A673 (cell line): ENCODE results near the gene BDKRB1.

Experiments used
- EZH2 ChIP-seq: fragments of 200-600 bp; sonication (generic); IDR thresholded peaks from 2 replicates; pipeline ENCODE4 v1.6.1; 2017; ENCODE audit warnings: borderline replicate concordance, low read depth, mild to moderate bottlenecking, mixed read lengths, antibody characterized with exemption, low read length; ENCODE audit not compliant: poor library complexity, severe bottlenecking
- TF ChIP-seq, protein P1 (sequence below): fragments of 300-800, 200-600 bp; sonication (generic); conservative IDR thresholded peaks from 2 replicates; pipeline ENCODE4 v1.5.1; 2017; ENCODE audit warnings: low read depth, mild to moderate bottlenecking, antibody characterized with exemption, low read length, moderate library complexity, mixed read lengths

DNA sequence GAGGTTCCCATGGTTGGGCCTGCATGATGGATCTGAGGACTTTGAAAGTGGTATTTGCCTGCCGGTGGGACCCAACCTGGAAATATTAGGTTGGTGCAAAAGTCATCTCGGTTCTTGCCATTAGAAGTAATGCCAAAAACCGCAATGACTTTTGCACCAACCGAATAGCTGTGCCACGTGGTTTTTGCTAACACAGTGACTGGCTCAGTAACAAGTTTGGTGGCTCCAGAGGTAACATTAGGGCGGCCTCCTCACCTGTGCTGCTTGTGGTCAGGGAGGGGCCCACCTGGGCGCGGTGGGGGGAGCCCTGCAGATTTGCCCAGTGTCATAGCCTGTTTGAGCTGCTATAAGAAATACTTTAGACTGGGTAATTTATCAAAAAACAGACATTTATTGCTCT is 49.5 kb upstream of the BDKRB1 start:
- TF ChIP-seq, protein P1, sequence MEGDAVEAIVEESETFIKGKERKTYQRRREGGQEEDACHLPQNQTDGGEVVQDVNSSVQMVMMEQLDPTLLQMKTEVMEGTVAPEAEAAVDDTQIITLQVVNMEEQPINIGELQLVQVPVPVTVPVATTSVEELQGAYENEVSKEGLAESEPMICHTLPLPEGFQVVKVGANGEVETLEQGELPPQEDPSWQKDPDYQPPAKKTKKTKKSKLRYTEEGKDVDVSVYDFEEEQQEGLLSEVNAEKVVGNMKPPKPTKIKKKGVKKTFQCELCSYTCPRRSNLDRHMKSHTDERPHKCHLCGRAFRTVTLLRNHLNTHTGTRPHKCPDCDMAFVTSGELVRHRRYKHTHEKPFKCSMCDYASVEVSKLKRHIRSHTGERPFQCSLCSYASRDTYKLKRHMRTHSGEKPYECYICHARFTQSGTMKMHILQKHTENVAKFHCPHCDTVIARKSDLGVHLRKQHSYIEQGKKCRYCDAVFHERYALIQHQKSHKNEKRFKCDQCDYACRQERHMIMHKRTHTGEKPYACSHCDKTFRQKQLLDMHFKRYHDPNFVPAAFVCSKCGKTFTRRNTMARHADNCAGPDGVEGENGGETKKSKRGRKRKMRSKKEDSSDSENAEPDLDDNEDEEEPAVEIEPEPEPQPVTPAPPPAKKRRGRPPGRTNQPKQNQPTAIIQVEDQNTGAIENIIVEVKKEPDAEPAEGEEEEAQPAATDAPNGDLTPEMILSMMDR = no peak
- TF ChIP-seq EZH2 = no peak
